Astrocyte of the spinal cord (primary cell): Measurements from ENCODE around the gene LRP10.
"Not testable (repeated sequence)": the region's sequence is repeated elsewhere in the genome, so short reads cannot be mapped to it uniquely, and the experiment has no call there.

Experiments
- DNase-seq: peaks from one replicate; pipeline ENCODE4 v3.0.0; 2011; ENCODE audit warnings: low read depth, low spot score
- H3K4me3 ChIP-seq: 2 replicates; pipeline ENCODE4 v1.5.1; 2011; ENCODE audit warnings: low read depth, mild to moderate bottlenecking, low read length, moderate library complexity
- in situ Hi-C: cut with HindIII; loops from 2 replicates; pipeline ENCODE4 v1.10.0; 2017; ENCODE audit warnings: low sequenced_read_pairs
- TF ChIP-seq, protein P1 (sequence below): IDR thresholded peaks from 2 replicates; pipeline ENCODE4 v1.5.1; 2012; ENCODE audit warnings: low read depth, mild to moderate bottlenecking, low read length, inconsistent platforms

The LRP10 gene

DNA sequence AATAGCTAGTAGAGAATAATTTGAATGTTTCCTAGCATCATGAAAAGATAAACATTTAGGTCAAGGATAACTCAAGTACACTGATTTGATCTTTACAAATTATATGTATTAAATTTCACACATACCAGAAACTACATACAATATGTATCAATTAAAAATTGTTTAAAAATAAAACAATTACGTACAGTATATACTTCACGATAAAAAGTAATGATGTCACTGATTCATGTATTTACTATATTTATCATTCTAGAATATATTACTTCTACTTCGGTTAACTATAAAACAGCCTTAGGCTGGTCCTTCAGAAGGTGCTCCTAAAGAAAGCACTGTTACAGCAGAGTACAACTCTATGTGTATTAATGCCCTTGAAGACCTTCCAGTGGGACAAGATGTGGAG is 35.9 kb downstream of the LRP10 start:
- in situ Hi-C loops = no loop called here
- DNase-seq = no peak
- H3K4me3 ChIP-seq = no peak overlapping the region
- TF ChIP-seq, protein P1, sequence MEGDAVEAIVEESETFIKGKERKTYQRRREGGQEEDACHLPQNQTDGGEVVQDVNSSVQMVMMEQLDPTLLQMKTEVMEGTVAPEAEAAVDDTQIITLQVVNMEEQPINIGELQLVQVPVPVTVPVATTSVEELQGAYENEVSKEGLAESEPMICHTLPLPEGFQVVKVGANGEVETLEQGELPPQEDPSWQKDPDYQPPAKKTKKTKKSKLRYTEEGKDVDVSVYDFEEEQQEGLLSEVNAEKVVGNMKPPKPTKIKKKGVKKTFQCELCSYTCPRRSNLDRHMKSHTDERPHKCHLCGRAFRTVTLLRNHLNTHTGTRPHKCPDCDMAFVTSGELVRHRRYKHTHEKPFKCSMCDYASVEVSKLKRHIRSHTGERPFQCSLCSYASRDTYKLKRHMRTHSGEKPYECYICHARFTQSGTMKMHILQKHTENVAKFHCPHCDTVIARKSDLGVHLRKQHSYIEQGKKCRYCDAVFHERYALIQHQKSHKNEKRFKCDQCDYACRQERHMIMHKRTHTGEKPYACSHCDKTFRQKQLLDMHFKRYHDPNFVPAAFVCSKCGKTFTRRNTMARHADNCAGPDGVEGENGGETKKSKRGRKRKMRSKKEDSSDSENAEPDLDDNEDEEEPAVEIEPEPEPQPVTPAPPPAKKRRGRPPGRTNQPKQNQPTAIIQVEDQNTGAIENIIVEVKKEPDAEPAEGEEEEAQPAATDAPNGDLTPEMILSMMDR = no peak

DNA sequence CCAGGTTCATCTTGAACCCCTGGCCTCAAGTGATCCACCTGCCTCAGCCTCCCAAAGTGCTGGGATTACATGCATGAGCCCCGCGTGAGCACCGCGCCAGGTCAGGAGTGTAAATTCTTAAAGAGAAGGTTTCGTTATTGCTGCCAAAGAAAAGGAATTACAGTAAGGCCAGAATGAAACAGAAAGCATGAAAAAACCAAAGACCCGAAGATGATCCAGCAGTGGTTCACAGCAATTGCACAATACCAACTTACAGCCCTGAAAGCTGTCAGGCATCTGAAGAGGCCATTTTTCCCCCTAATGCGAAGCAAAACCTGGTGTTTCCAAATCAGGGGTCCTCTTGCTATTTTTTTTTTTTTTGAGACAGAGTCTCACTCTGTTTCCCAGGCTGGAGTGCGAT is 37.1 kb downstream of the LRP10 start:
- DNase-seq = no peak
- TF ChIP-seq, protein P1 = no peak
- no peak overlapping the region for H3K4me3 ChIP-seq
- in situ Hi-C loops = no loop called here

DNA sequence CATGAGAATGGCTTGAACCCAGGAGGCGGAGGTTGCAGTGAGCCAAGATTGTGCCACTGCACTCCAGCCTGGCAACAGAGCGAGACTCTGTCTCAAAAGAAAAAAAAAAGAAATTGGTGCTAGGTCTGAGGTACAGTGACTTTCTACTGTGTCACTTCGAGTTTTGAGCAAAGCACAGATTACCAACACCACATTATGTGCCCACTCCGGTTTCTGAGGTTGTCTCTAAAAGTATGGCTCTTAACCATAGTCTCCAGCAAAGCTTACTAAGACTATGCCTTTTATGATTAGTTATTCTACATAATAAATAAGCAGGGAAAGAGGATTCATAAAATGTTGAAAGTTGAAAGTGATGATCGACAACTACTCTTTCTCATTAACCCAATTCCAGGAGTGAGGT is 39.4 kb downstream of the LRP10 start:
- no peak overlapping the region for H3K4me3 ChIP-seq
- TF ChIP-seq, protein P1 = no peak
- in situ Hi-C loops = no loop called here
- DNase-seq = no peak

DNA sequence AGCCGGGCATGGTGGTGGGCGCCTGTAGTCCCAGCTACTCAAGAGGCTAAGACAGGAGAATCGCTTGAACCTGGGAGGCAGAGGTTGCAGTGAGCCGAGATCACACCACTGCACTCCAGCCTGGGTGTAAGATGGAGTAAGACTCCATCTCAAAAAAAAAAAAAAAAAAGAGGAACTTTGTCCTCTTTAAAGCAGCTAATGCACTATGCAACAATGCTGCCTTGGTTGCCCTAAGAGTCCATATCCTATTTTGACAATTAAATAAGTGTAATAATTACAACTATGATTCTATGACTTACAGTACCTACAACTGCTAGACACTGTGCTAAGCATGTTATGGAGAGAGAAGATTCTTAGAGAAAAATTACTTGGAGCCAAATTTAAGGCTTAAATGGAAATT is 43.3 kb downstream of the LRP10 start:
- DNase-seq, in situ Hi-C loops, H3K4me3 ChIP-seq: not testable (repeated sequence)

DNA sequence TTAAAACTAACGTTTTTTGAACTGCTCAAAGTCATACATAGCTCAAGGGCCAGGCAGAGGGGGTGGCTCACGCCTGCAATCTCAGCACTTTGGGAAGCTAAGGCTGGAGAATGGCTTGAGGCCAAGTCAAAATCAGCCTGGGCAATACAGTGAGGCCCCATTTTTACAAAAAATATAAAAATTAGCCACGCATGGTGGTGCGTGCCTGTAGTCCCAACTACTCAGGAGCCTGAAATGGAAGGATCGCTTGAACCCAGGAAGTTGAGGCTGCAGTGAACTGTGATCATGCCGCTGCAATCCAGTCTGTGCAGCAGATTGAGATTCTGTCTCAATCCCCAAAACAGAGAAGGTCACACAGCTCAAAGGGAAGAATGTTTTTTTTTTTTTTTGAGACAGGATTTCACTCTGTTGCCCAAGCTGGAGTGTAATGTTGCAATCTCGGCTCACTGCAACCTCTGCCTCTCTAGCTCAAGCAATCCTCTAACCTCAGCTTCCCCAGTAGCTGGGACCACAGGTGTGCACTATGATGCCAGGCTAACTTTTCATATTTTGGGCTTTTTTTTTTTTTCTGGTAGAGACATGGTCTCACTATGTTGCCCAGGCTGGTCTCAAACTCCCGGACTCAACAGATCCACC is 44.5 kb downstream of the LRP10 start:
- TF ChIP-seq, protein P1 = no peak
- in situ Hi-C loops = no loop called here
- no peak for DNase-seq
- no peak overlapping the region for H3K4me3 ChIP-seq

DNA sequence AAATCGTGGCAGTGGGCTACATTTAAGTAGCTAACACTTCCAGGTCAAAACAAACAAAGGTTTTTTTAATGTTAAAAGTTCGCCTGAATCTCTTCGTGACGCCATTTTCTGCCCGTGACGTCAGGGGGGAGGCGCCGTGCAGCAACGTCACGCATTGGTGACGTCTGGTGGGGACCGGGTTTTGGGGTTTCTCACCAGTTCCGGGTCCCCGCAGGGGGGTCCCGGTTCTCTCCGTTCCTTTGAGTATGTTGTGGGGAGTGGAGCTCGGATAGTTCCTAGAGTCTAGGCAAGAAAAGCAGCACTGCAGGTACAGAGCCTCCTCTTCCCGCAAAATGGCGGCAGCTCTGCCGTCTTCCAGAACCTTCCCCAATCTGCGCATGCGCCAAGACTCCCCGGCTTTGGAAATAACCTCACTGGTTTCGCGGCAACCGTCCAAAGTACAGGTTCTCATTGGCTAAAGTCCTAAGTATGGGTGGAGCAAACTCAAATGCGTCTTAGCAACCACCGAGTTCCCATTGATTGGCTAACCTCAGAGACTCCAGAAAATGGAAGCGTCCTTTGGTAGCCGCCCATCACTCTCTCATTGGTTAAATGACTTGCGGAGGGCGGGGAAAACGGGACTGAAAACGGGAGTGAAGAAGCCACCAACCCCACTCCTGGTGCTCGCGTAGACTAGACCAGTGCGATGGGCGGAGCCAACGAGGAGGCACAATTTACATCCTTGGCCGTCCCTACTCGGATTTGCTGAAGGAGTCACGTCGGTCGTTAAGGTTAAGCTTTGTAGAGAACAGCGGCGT is 47.5 kb downstream of the LRP10 start, which contains the start of gene RBM23:
RBM23 (minus strand) TSS at position 346 of the 797 bp plus-strand sequence.
- in situ Hi-C loops = no loop called here
- H3K4me3 ChIP-seq = peak within 1 kb of the TSS; percentile 86
- TF ChIP-seq, protein P1 = no peak
- peak; percentile 100 for DNase-seq

DNA sequence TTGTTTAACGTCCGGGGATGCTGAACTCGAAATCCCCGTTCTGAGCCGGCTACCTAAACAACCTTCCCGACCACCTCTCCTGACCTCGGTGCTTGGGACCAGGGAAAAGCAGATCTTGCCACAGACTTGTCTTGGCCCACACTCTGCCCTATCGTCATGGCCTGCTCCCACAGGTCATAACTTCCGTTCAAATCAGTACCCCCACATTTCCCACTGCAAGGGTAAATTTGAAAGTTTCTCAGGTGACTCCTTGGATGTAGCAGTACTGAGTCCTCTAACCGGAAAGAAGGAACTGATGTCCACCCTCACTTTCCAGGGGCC is 48.0 kb downstream of the LRP10 start:
- TF ChIP-seq, protein P1 = no peak
- in situ Hi-C loops = no loop called here
- H3K4me3 ChIP-seq = peak overlapping the region; percentile 30
- no peak for DNase-seq
